ENCODE results near the gene MEX3A.

DNA sequence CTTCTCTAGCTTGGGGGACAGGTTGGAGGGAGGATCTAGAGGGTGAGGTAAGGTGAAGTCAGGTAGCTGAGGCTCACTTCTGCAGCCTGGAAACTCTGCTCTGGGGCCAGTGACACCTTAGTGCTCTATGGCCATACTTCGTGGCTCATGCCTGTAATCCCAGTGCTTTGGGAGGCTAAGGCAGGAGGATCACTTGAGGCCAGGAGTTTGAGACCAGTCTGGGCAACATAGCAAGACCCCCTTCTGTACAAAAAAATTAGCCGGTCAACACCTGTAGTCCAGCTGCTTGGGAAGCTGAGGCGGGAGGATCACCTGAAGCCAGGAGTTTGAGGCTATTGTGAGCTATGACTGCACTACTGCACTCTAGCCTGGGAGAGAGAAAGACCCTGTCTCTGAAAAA, 38.1 kb upstream of the MEX3A start:
- TF ChIP-seq POLR2A (IDR thresholded peaks at IDR 0.05) (no peak), EP300 (IDR thresholded peaks at IDR 0.05) (no peak)
- TF ChIP-seq, protein P1, sequence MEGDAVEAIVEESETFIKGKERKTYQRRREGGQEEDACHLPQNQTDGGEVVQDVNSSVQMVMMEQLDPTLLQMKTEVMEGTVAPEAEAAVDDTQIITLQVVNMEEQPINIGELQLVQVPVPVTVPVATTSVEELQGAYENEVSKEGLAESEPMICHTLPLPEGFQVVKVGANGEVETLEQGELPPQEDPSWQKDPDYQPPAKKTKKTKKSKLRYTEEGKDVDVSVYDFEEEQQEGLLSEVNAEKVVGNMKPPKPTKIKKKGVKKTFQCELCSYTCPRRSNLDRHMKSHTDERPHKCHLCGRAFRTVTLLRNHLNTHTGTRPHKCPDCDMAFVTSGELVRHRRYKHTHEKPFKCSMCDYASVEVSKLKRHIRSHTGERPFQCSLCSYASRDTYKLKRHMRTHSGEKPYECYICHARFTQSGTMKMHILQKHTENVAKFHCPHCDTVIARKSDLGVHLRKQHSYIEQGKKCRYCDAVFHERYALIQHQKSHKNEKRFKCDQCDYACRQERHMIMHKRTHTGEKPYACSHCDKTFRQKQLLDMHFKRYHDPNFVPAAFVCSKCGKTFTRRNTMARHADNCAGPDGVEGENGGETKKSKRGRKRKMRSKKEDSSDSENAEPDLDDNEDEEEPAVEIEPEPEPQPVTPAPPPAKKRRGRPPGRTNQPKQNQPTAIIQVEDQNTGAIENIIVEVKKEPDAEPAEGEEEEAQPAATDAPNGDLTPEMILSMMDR (IDR thresholded peaks at IDR 0.05): no peak

All from ovary (tissue), 3 donors.